GM10847 (cell line): ENCODE results near the gene HSD17B8.

Experiments
- POLR2A ChIP-seq: IDR thresholded peaks from 2 replicates; pipeline ENCODE4 v1.6.1; 2011; ENCODE audit not compliant: insufficient read length; ENCODE audit errors: extremely low read depth

HSD17B8 gene

DNA sequence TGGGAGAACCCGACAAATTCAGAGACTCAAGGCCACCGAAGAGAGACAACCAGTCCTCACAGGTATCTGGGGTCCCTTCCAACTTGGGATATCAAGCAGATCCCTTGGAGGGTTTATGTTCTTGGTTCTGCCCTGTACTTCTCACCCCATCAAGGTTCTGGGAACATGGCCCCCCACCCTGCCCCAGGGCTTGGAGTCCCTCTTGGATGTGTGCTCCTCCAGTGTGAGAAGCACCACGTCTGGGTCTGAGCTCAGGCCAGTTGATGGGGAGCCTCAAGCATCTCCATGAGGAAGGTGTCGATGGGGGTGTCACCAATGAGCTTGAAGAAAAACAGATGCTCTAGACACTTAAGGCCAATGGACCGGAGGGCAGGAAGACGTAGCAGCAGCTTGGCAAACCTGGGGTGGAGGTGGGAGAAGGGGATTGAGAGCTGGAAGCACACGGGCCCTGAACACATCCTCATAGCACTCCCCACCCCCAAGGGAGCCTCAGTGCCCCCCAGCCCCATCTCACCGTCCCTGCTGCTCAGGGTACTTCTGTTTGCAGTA lies 9.9 kb upstream of the HSD17B8 start:
- no peak for TF ChIP-seq POLR2A

GRCh38 chr6:33195304-33196165 lies 8.9 kb upstream of the HSD17B8 start:
- no peak for TF ChIP-seq POLR2A

GRCh38 chr6:33197431-33198048 lies 6.9 kb upstream of the HSD17B8 start:
- no peak for TF ChIP-seq POLR2A

DNA sequence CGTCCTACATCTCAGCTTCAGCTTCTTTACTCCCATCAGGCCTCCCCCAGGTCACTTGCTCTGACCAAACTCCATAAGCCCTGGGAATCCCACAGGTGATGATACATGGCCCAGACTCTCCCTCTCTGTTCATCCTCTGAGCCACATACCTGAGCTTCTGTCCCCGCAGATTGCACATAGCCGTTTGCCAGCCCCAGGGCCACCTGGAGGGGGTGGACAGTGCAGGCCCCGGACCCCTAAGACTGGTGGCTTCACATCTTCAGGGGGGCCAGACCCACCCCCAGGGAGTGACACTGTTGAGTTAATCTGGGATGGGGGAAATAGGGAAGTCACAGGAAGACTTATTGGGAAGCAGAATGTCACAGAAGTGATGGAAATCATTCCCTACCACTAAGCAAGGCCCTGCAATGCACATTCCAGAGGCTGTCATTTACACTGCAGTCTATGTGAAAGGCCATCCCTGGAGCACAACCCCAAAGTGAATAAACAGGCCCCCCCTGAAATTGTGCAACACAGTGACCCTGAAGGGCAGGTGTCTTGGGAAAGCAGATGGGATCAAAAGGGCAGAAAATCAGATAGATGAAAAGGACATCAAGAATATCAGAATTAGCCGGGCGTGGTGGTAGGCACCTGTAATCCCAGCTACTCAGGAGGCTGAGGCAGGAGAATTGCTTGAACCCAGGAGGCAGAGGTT lies 6.1 kb upstream of the HSD17B8 start:
- no peak for TF ChIP-seq POLR2A

DNA sequence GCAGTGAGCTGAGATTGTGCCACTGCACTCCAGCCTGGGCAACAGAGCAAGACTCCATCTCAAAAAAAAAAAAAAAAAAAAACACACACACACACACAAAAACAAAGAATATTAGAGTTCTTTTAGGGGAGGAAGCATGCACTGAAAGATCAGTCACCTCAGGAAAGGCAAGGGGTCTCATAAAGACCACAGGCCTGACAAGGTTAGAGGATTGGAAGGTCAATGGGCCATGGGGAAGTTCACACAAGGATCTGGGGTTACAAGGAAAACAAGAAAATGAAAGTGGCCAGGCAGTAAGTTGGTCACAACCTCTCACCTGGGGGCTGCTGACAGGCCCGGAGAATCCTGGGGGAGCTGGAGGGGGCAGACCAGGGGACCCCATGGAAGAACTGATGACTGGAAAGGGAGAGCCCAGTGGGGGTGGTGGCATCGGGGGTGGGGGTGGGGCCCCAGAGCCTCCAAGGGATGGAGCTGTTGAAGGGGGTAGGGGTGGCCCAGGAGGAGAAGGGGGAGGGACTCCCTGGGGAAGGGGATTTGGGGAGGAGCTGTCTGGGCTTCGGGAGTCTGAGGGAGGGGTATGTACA lies 5.5 kb upstream of the HSD17B8 start:
- TF ChIP-seq POLR2A = no peak

- no peak for TF ChIP-seq POLR2A
Observed at GRCh38 chr6:33199687-33200218, 4.7 kb upstream of the HSD17B8 start.

- peak; percentile 86 for TF ChIP-seq POLR2A
Observed at GRCh38 chr6:33200219-33201146, 4.0 kb upstream of the HSD17B8 start, which contains the start of the genes RXRB and SLC39A7. Gene RXRB (minus strand): TSS chr6:33200665. CDS start chr6:33200476, 189 bp downstream. Gene SLC39A7 (plus strand): TSS chr6:33200867. CDS start chr6:33201246, 379 bp downstream.

DNA sequence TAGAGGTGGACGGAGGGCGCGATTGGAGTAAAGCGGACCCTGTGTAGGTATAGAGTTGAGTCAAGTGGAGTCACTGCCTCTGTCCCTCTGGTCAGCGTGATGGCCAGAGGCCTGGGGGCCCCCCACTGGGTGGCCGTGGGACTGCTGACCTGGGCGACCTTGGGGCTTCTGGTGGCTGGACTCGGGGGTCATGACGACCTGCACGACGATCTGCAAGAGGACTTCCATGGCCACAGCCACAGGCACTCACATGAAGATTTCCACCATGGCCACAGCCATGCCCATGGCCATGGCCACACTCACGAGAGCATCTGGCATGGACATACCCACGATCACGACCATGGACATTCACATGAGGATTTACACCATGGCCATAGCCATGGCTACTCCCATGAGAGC lies 3.3 kb upstream of the HSD17B8 start:
- TF ChIP-seq POLR2A = no peak

DNA sequence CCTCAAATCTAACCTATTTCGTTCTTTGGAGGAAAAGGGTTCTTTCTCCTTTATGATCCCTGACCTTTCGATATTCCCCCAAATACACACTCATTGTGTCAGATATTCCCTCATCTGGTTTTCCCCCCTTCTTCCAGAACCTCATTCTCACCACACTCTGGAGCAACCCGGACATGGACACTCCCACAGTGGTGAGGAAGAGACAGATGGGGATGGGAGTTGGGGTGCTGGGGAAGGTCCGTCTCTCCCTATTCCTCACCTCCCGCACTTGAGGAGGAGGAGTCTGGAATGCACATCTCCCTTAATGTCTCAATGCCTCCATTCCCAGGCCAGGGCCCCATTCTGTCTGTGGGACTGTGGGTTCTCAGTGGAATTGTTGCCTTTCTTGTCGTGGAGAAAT lies 2.5 kb upstream of the HSD17B8 start:
- no peak for TF ChIP-seq POLR2A

DNA sequence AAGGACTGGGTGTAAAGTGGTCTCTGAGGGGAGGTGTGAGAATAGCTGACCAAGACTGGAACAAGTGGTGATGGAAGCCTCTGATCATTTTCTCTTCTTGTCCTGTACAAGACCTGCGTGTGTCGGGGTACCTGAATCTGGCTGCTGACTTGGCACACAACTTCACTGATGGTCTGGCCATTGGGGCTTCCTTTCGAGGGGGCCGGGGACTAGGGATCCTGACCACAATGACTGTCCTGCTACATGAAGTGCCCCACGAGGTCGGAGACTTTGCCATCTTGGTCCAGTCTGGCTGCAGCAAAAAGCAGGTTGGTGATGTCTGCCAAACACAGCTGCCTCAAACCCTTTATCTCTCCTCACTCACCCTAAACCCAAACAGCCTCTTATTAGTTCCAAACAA lies 1.7 kb upstream of the HSD17B8 start:
- no peak for TF ChIP-seq POLR2A

- no peak for TF ChIP-seq POLR2A
Observed at GRCh38 chr6:33203443-33204164, 851 bp upstream of the HSD17B8 start.

DNA sequence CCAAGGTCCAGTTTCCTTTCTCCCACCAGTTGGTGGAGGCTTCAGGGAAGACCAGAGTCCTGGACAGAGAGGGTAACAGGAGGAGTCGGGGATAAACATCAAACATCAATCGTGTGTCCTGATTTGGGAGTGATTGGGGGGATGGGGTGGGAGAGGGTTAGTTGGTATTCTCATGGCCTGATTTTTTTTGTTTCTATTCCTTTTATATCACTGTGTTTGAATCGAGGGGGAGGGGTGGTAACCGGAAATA lies 365 bp upstream of the HSD17B8 start:
- TF ChIP-seq POLR2A = no peak

DNA sequence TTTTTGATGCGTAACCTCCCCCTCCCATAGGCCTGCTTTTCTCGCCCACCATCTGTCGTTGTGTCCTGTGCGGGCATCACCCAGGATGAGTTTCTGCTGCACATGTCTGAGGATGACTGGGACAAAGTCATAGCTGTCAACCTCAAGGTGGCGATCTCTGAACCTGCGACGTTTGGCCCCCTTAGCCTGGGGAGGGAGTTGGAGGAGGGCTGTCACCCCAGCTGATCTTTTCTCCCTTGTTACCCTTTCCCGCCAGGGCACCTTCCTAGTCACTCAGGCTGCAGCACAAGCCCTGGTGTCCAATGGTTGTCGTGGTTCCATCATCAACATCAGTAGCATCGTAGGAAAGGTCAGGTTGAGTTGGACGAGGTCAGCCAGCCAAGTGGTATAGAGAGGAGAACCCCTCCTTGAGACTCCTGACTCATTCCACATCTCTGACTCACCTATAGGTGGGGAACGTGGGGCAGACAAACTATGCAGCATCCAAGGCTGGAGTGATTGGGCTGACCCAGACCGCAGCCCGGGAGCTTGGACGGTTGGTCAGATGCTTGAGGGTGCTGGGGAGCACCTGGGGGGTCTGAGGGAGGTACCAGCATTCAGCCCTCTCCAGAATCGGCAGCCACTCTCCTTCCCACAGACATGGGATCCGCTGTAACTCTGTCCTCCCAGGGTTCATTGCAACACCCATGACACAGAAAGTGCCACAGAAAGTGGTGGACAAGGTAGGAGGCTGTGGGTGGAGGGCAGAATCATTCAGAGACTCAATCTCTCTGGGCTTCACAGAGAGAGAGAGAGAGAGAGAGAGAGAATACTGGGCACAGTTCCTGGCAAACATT lies 954 bp downstream of the HSD17B8 start:
- no peak for TF ChIP-seq POLR2A
